Fibroblast of lung (primary cell): ENCODE data around the gene LRP10. TPM values are rescaled to one million over a fixed set of nuclear protein-coding genes. Genes with fewer than 3 reads are reported as not detected.
A peak's percentile ranks its signal among the peaks of the same experiment; 100 is the strongest.

ENCODE experiments used
- DNase-seq, 2 donors: peaks; one replicate each; pipeline versions ENCODE4 v3.0.0 to v3.0.0-alpha.2; 2010; ENCODE audit warnings: low read depth in 2 of 2
- H2AFZ ChIP-seq: 2 replicates; pipeline ENCODE4 v1.5.1; 2012; ENCODE audit warnings: low read length, control low read depth, inconsistent platforms
- H3K27ac ChIP-seq: 2 replicates; pipeline ENCODE4 v1.5.1; 2011; ENCODE audit warnings: low read length, control low read depth; ENCODE audit not compliant: insufficient read depth
- H3K27me3 ChIP-seq: 2 replicates; pipeline ENCODE4 v1.5.1; 2011; ENCODE audit warnings: mild to moderate bottlenecking, low read length; ENCODE audit not compliant: control insufficient read depth, insufficient read depth
- H3K36me3 ChIP-seq: 2 replicates; pipeline ENCODE4 v1.5.1; 2011; ENCODE audit warnings: low read length; ENCODE audit not compliant: control insufficient read depth, insufficient read depth
- H3K4me1 ChIP-seq: 2 replicates; pipeline ENCODE4 v1.5.1; 2011; ENCODE audit warnings: low read length; ENCODE audit not compliant: control insufficient read depth, insufficient read depth; ENCODE audit errors: extremely low read depth
- H3K4me2 ChIP-seq: 2 replicates; pipeline ENCODE4 v1.5.1; 2011; ENCODE audit warnings: low read length, control low read depth; ENCODE audit not compliant: insufficient read depth; ENCODE audit errors: extremely low read depth
- H3K4me3 ChIP-seq, 4 experiments: fragments of 200-600 bp in 1 of 4; sonication (generic) in 1 of 4; replicated peaks in 1 of 4; 2 replicates each; pipeline ENCODE4 v1.5.1; 2011 to 2016; ENCODE audit warnings: low read length in 4 of 4, low read depth in 3 of 4, mild to moderate bottlenecking in 3 of 4, control low read depth in 2 of 4, inconsistent platforms in 1 of 4, mixed read lengths in 1 of 4; ENCODE audit not compliant: insufficient read depth in 1 of 4; ENCODE audit errors: control extremely low read depth in 1 of 4
- H3K79me2 ChIP-seq: 2 replicates; pipeline ENCODE4 v1.5.1; 2012; ENCODE audit warnings: mild to moderate bottlenecking, low read length, inconsistent platforms; ENCODE audit not compliant: control insufficient read depth, insufficient read depth
- H3K9ac ChIP-seq: 2 replicates; pipeline ENCODE4 v1.5.1; 2011; ENCODE audit warnings: mild to moderate bottlenecking, low read length, control low read depth; ENCODE audit not compliant: insufficient read depth
- H3K9me3 ChIP-seq: 2 replicates; pipeline ENCODE4 v1.5.1; 2012; ENCODE audit warnings: low read depth, low read length; ENCODE audit not compliant: control insufficient read depth, insufficient read depth
- H4K20me1 ChIP-seq: 2 replicates; pipeline ENCODE4 v1.5.1; 2011; ENCODE audit warnings: low read length; ENCODE audit not compliant: control insufficient read depth, insufficient read depth; ENCODE audit errors: extremely low read depth
- EZH2 ChIP-seq: IDR thresholded peaks from 2 replicates; pipeline ENCODE4 v1.5.1; 2012; ENCODE audit warnings: low read length, control low read depth, mild to moderate bottlenecking; ENCODE audit errors: missing control alignments
- polyA plus RNA-seq, 2 donors: library from polyadenylated mRNA; depleted of rRNA in 1 of 2; stranded (reverse) in 1 of 2; unstranded in 1 of 2; fragments of >200 nt; gene quantifications; 2 replicates each; pipeline ENCODE4 v1.2.1, GENCODE V29; 2011 to 2012; ENCODE audit warnings: missing spikeins in 1 of 2
- total RNA-seq: library from RNA; depleted of rRNA; stranded (reverse); fragments of >200 nt; gene quantifications from 2 replicates; pipeline ENCODE4 v1.2.1, GENCODE V29; 2014
- TF ChIP-seq, protein P1 (sequence below), 2 donors: IDR thresholded peaks in 1 of 2; conservative IDR thresholded peaks in 1 of 2; 1 replicate in 1 of 2; 2 replicates in 1 of 2; pipeline ENCODE4 v1.5.1; 2011 to 2012; ENCODE audit warnings: low read length in 2 of 2, control low read depth in 1 of 2, inconsistent platforms in 1 of 2, low read depth in 1 of 2, mild to moderate bottlenecking in 1 of 2

The LRP10 gene
- total and polyA plus RNA-seq, 2 donors (not counting 1 experiment from before 2014, with no cell fraction given), result 95.5 to 130 TPM

GRCh38 chr14:22882529-22883172, 11.1 kb downstream of the LRP10 start:
- Histone ChIP-seq H2AFZ (no peak overlapping the region), H3K4me2 (no peak overlapping the region), H3K9ac (no peak overlapping the region)

GRCh38 chr14:22883173-22883976, 11.8 kb downstream of the LRP10 start, which contains the start of gene REM2:
Gene REM2 (plus strand): TSS chr14:22883222. CDS start chr14:22883288, 66 bp downstream.
- H3K4me1 ChIP-seq, result peaks cover 7% of the 10 kb centered on the region
- no peak for DNase-seq
- peak within 1 kb of the TSS; percentile 3 for H3K4me2 ChIP-seq
- no peak within 1 kb of the TSS for H2AFZ ChIP-seq
- TF ChIP-seq, protein P1, sequence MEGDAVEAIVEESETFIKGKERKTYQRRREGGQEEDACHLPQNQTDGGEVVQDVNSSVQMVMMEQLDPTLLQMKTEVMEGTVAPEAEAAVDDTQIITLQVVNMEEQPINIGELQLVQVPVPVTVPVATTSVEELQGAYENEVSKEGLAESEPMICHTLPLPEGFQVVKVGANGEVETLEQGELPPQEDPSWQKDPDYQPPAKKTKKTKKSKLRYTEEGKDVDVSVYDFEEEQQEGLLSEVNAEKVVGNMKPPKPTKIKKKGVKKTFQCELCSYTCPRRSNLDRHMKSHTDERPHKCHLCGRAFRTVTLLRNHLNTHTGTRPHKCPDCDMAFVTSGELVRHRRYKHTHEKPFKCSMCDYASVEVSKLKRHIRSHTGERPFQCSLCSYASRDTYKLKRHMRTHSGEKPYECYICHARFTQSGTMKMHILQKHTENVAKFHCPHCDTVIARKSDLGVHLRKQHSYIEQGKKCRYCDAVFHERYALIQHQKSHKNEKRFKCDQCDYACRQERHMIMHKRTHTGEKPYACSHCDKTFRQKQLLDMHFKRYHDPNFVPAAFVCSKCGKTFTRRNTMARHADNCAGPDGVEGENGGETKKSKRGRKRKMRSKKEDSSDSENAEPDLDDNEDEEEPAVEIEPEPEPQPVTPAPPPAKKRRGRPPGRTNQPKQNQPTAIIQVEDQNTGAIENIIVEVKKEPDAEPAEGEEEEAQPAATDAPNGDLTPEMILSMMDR (conservative IDR thresholded peaks at IDR 0.05 in 1 of 2, IDR thresholded peaks at IDR 0.05 in 1 of 2; ENCODE audit: low read depth in 1 of 2, low read length in 2 of 2), result no peak
- TF ChIP-seq EZH2, result no peak
- no peaks in the 10 kb centered on the region for H4K20me1 ChIP-seq
- H3K36me3 ChIP-seq, result peaks cover 3% of the 10 kb centered on the region
- no peak within 1 kb of the TSS for H3K27ac ChIP-seq
- no peaks in the 10 kb centered on the region for H3K79me2 ChIP-seq
- H3K9me3 ChIP-seq, result no peaks in the 10 kb centered on the region
- H3K9ac ChIP-seq, result no peak within 1 kb of the TSS
- no peak within 1 kb of the TSS for H3K4me3 ChIP-seq
- H3K27me3 ChIP-seq, result no peaks in the 10 kb centered on the region

More at GRCh38 chr14:22882529-22883172, 11.1 kb downstream of the LRP10 start:
- Histone ChIP-seq H3K27ac (no peak overlapping the region), H4K20me1 (no peaks in the 10 kb centered on the region), H3K4me1 (peaks cover 6% of the 10 kb centered on the region), H3K27me3 (no peaks in the 10 kb centered on the region), H3K9me3 (no peaks in the 10 kb centered on the region), H3K36me3 (peaks cover 7% of the 10 kb centered on the region), H3K4me3 (no peak overlapping the region), H3K79me2 (no peaks in the 10 kb centered on the region)
- peak; percentile 47 to 62 for DNase-seq
- TF ChIP-seq, protein P1 (conservative IDR thresholded peaks at IDR 0.05 in 1 of 2, IDR thresholded peaks at IDR 0.05 in 1 of 2; ENCODE audit: low read depth in 1 of 2, low read length in 2 of 2), result no peak
- TF ChIP-seq EZH2, result no peak

DNA sequence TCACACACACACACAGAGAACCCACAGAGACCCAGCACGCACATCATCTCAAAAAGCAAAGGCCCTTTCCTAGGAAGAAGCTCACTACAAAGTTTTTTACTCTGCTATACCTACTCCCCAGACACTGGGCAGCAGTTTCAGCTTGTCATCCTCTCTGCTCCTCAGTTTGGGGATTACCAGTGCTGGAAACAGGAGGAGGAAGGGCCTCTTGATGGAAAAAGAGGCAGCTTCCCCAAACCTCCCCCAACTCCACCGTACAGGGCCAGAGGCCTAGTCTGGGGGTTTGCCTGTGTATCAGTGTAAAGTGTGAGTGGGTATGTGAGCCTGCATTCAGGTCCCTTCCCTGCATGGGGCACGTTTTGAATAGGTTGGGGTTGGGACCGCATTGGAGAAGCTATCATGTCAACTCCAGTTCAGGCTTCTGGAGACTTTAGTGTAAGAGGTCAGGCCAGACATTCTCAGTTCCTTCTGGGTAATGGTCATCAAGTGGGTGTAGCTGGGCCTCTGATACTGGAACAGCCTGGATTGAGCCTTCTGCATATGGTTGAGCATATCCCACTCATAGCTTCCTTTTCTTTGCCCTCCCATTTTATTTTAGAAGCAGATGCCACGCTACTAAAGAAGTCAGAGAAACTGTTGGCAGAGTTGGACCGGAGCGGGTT, 12.7 kb downstream of the LRP10 start:
- H4K20me1 ChIP-seq, result no peaks in the 10 kb centered on the region
- no peak overlapping the region for H2AFZ ChIP-seq
- H3K4me2 ChIP-seq, result no peak overlapping the region
- no peaks in the 10 kb centered on the region for H3K36me3 ChIP-seq
- no peak for DNase-seq
- H3K4me3 ChIP-seq, result no peak overlapping the region
- H3K27me3 ChIP-seq, result no peaks in the 10 kb centered on the region
- no peak overlapping the region for H3K27ac ChIP-seq
- H3K4me1 ChIP-seq, result peaks cover 7% of the 10 kb centered on the region
- TF ChIP-seq EZH2, result no peak
- TF ChIP-seq, protein P1 (conservative IDR thresholded peaks at IDR 0.05 in 1 of 2, IDR thresholded peaks at IDR 0.05 in 1 of 2; ENCODE audit: low read depth in 1 of 2, low read length in 2 of 2), result no peak
- no peaks in the 10 kb centered on the region for H3K9me3 ChIP-seq
- H3K9ac ChIP-seq, result no peak overlapping the region
- H3K79me2 ChIP-seq, result no peaks in the 10 kb centered on the region
